Hematopoietic multipotent progenitor cell treated with erythropoietin and hydrocortisone succinate and interleukin-3 and kit ligand, for 8 days (in vitro differentiated cells): ENCODE measurements around the gene NCK1.
"Not testable (repeated sequence)": the region's sequence is repeated elsewhere in the genome, so short reads cannot be mapped to it uniquely, and the experiment has no call there.

Source experiments
- DNase-seq: peaks from one replicate; pipeline ENCODE4 v3.0.0-alpha.2; 2015

The NCK1 gene

GRCh38 chr3:136862617-136863322 is 762 bp downstream of the NCK1 start:
- peak; percentile 68 for DNase-seq

- no peak for DNase-seq
Measured at GRCh38 chr3:136869282-136869681, 7.3 kb downstream of the NCK1 start.

- DNase-seq: not testable (repeated sequence)
Measured at GRCh38 chr3:136872258-136872657, 10.2 kb downstream of the NCK1 start.

GRCh38 chr3:136879510-136879909 is 17.5 kb downstream of the NCK1 start:
- DNase-seq: not testable (repeated sequence)

- peak; percentile 59 for DNase-seq
Measured at GRCh38 chr3:136882571-136882970, 20.6 kb downstream of the NCK1 start.

- no peak for DNase-seq
Measured at GRCh38 chr3:136883967-136884720, 22.1 kb downstream of the NCK1 start.

- no peak for DNase-seq
Measured at GRCh38 chr3:136885357-136886213, 23.6 kb downstream of the NCK1 start.

GRCh38 chr3:136889947-136890346 is 27.9 kb downstream of the NCK1 start:
- no peak for DNase-seq

- no peak for DNase-seq
Measured at GRCh38 chr3:136891934-136892855, 30.2 kb downstream of the NCK1 start.

- no peak for DNase-seq
Measured at GRCh38 chr3:136893848-136894443, 31.9 kb downstream of the NCK1 start.

GRCh38 chr3:136897171-136897570 is 35.2 kb downstream of the NCK1 start:
- DNase-seq: not testable (repeated sequence)

- no peak for DNase-seq
Measured at GRCh38 chr3:136898549-136898948, 36.5 kb downstream of the NCK1 start.

GRCh38 chr3:136898954-136899353 is 36.9 kb downstream of the NCK1 start:
- DNase-seq: no peak

- peak; percentile 89 for DNase-seq
Measured at GRCh38 chr3:136899622-136900158, 37.7 kb downstream of the NCK1 start.

GRCh38 chr3:136900694-136901093 is 38.7 kb downstream of the NCK1 start:
- DNase-seq: not testable (repeated sequence)

GRCh38 chr3:136901391-136901790 is 39.4 kb downstream of the NCK1 start:
- DNase-seq: no peak

GRCh38 chr3:136902530-136902929 is 40.5 kb downstream of the NCK1 start:
- DNase-seq: not testable (repeated sequence)

GRCh38 chr3:136903899-136904298 is 41.9 kb downstream of the NCK1 start:
- DNase-seq: no peak

GRCh38 chr3:136904746-136905145 is 42.7 kb downstream of the NCK1 start:
- no peak for DNase-seq

- DNase-seq: no peak
Measured at GRCh38 chr3:136905549-136905948, 43.5 kb downstream of the NCK1 start.

- DNase-seq: no peak
Measured at GRCh38 chr3:136906725-136907124, 44.7 kb downstream of the NCK1 start.

GRCh38 chr3:136908297-136908696 is 46.3 kb downstream of the NCK1 start:
- DNase-seq: no peak
